ENCODE measurements around the gene PNO1. TPM values are rescaled to one million over a fixed set of nuclear protein-coding genes. Genes with fewer than 3 reads are reported as not detected.

PNO1 gene
- total RNA-seq, 3 donors from 2014 or later (not counting 1 experiment from before 2014, with no cell fraction given): 19.4 to 25.1 (median 25.0) TPM

DNA sequence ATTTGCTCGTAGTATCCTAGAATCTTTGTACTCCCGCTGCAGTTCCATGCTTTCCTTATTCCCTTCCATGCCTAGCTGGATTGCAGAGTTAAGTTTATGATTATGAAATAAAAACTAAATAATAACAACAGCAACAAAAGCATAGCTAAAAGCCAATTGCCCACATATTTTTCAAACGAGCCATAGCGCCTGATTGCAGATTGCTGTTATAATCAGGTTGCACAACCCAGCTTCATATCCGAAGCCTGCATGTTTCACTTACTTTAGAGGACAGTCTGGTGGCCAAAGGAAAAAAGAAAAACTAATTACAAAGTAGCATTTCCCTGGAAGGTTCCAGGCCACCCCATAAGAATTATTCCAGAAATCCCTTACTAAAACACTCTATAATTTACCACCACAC, 31.9 kb upstream of the PNO1 start:
- no peaks in the 10 kb centered on the region for H3K27me3 Mint-ChIP-seq (ENCODE audit: low read depth in 2 of 2)
- H3K36me3 Mint-ChIP-seq: no peaks in the 10 kb centered on the region
- Histone ChIP-seq H3K4me1 (ENCODE audit: control insufficient read depth, insufficient read depth, low read length) (peaks cover 18% of the 10 kb centered on the region), H3K36me3 (ENCODE audit: control insufficient read depth, insufficient read depth, low read length) (no peaks in the 10 kb centered on the region), H3K4me3 (ENCODE audit: low read length) (no peak overlapping the region), H3K27ac (ENCODE audit: low read length) (no peak overlapping the region), H3K27me3 (ENCODE audit: control insufficient read depth, insufficient read depth, low read length) (no peaks in the 10 kb centered on the region), H3K9me3 (ENCODE audit: control insufficient read depth, insufficient read depth, low read length) (no peaks in the 10 kb centered on the region)
- peaks cover 18% of the 10 kb centered on the region in 2 donors for H3K4me1 Mint-ChIP-seq
- TF ChIP-seq, protein P1, sequence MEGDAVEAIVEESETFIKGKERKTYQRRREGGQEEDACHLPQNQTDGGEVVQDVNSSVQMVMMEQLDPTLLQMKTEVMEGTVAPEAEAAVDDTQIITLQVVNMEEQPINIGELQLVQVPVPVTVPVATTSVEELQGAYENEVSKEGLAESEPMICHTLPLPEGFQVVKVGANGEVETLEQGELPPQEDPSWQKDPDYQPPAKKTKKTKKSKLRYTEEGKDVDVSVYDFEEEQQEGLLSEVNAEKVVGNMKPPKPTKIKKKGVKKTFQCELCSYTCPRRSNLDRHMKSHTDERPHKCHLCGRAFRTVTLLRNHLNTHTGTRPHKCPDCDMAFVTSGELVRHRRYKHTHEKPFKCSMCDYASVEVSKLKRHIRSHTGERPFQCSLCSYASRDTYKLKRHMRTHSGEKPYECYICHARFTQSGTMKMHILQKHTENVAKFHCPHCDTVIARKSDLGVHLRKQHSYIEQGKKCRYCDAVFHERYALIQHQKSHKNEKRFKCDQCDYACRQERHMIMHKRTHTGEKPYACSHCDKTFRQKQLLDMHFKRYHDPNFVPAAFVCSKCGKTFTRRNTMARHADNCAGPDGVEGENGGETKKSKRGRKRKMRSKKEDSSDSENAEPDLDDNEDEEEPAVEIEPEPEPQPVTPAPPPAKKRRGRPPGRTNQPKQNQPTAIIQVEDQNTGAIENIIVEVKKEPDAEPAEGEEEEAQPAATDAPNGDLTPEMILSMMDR (IDR thresholded peaks at IDR 0.05): no peak
- H3K27ac Mint-ChIP-seq: no peak overlapping the region
- H3K9me3 Mint-ChIP-seq: no peaks in the 10 kb centered on the region
- no peak overlapping the region for H3K4me3 Mint-ChIP-seq
- no peak for ATAC-seq
- no peak for DNase-seq
- WGBS (ENCODE audit: insufficient coverage): 87% methylated on average over 4 of the region's 5 CpGs
- intact Hi-C loops (cut with micrococcal nuclease): no loop called here

DNA sequence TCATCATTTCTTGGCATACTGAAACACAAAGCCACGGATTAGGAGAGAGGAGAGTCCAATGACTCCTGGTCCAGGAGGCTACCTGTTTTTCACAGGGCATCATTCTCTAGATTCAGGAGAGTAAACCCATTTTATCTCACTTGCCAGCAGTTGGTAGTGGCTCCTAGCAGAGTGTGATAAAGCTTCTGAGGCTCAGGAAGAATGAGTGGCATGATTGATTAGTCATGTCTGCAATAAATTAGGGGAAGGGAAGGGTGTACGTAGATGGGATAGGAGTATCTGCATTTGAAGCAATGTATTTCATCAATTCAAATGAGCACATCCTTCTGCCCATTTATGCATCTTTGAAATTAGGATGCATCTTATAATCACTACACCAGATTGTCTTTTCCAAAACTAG, 31.1 kb upstream of the PNO1 start:
- 100% methylated on average over 1 of the region's 2 CpGs for WGBS (ENCODE audit: insufficient coverage)

DNA sequence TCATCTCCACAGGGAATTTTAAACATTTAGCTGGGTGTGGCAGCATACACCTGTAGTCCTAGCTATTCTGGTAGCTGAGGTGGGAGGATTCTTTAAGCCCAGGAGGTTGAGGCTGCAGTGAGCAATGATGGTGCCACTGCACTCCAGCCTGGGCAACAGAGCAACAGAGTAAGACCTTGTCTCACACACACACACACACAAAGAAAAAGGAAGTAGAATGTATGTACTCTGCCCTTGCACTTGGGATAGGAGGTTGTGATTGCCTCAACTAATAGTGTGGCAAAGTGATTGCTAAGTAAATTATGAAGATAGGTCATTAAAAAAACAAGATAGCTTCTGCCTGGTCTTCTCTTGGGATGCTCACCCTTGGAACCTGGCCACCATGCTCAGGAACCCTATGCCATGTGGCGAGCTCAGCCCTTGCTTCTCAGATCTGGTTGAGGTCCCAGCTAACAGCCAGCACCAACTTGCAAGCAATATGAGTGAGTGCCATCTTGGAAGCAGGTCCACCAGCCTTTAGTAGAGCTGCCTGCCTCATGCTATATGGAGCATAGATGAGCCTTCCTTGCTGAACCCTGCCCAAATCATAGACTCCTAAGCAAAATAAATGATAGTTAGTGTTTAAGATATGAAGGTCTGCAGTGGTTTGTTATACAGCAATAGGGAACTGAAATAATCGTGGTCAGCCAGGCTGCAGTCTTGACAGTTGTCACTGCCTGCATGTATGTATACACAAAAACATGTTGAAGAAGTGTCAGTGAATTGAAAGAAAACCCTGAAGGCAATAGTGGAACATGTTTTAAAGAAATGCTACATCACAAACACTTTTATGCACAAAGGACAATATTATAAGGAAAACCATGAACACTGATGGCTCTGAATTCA, 30.1 kb upstream of the PNO1 start:
- no peaks in the 10 kb centered on the region for H3K9me3 ChIP-seq (ENCODE audit: control insufficient read depth, insufficient read depth, low read length)
- no peak overlapping the region for H3K4me3 ChIP-seq (ENCODE audit: low read length)
- Mint-ChIP-seq H3K27ac (no peak overlapping the region), H3K4me3 (no peak overlapping the region), H3K4me1 (peaks cover under 1% of the 10 kb centered on the region in 2 donors), H3K27me3 (ENCODE audit: low read depth in 2 of 2) (no peaks in the 10 kb centered on the region), H3K9me3 (no peaks in the 10 kb centered on the region), H3K36me3 (peaks cover 1% of the 10 kb centered on the region)
- intact Hi-C loops (cut with micrococcal nuclease): no loop called here
- WGBS (ENCODE audit: insufficient coverage): 33% methylated on average over 2 of the region's 2 CpGs
- H3K4me1 ChIP-seq (ENCODE audit: control insufficient read depth, insufficient read depth, low read length): peaks cover 3% of the 10 kb centered on the region
- no peaks in the 10 kb centered on the region for H3K27me3 ChIP-seq (ENCODE audit: control insufficient read depth, insufficient read depth, low read length)
- no peak for DNase-seq
- peaks cover 3% of the 10 kb centered on the region for H3K36me3 ChIP-seq (ENCODE audit: control insufficient read depth, insufficient read depth, low read length)
- TF ChIP-seq, protein P1 (IDR thresholded peaks at IDR 0.05): no peak
- H3K27ac ChIP-seq (ENCODE audit: low read length): no peak overlapping the region
- no peak for ATAC-seq

More for the DNA sequence above, 31.1 kb upstream of the PNO1 start:
- Histone ChIP-seq H3K27me3 (ENCODE audit: control insufficient read depth, insufficient read depth, low read length) (no peaks in the 10 kb centered on the region), H3K9me3 (ENCODE audit: control insufficient read depth, insufficient read depth, low read length) (no peaks in the 10 kb centered on the region), H3K27ac (ENCODE audit: low read length) (no peak overlapping the region), H3K36me3 (ENCODE audit: control insufficient read depth, insufficient read depth, low read length) (no peaks in the 10 kb centered on the region), H3K4me3 (ENCODE audit: low read length) (no peak overlapping the region), H3K4me1 (ENCODE audit: control insufficient read depth, insufficient read depth, low read length) (peaks cover 11% of the 10 kb centered on the region)
- intact Hi-C loops (cut with micrococcal nuclease): no loop called here
- Mint-ChIP-seq H3K27ac (no peak overlapping the region), H3K4me1 (peaks cover 11% of the 10 kb centered on the region in 2 donors), H3K9me3 (no peaks in the 10 kb centered on the region), H3K36me3 (no peaks in the 10 kb centered on the region), H3K4me3 (no peak overlapping the region), H3K27me3 (ENCODE audit: low read depth in 2 of 2) (no peaks in the 10 kb centered on the region)
- DNase-seq: no peak
- TF ChIP-seq, protein P1 (IDR thresholded peaks at IDR 0.05): no peak
- no peak for ATAC-seq

All from natural killer cell (primary cell).